DND-41 (cell line): Measurements from ENCODE around the gene CASS4.

Source experiments
- ATAC-seq: fragments of 200-7000 bp; cut with Tn5 transposase; 3 replicates; pipeline ENCODE4 v1.9.1; 2021; ENCODE audit warnings: low read depth; ENCODE audit not compliant: insufficient read depth
- DNase-seq: peaks from one replicate; pipeline ENCODE4 v3.0.0-alpha.2; 2020
- H2AFZ ChIP-seq: 2 replicates; pipeline ENCODE4 v1.6.0; 2012; ENCODE audit warnings: low read depth, low read length
- H3K27ac ChIP-seq: 2 replicates; pipeline ENCODE4 v1.5.1; 2012; ENCODE audit warnings: low read length, inconsistent platforms
- H3K27me3 ChIP-seq: fragments of 200-600 bp; sonication (generic); 2 replicates; pipeline ENCODE4 v1.6.0; 2012; ENCODE audit warnings: low read length, mild to moderate bottlenecking, inconsistent platforms; ENCODE audit not compliant: insufficient read depth, poor library complexity
- H3K36me3 ChIP-seq: 2 replicates; pipeline ENCODE4 v1.5.1; 2012; ENCODE audit warnings: low read length, inconsistent platforms; ENCODE audit not compliant: insufficient read depth
- H3K4me1 ChIP-seq: 2 replicates; pipeline ENCODE4 v1.5.1; 2012; ENCODE audit warnings: mild to moderate bottlenecking, low read length; ENCODE audit not compliant: insufficient read depth
- H3K4me2 ChIP-seq: 2 replicates; pipeline ENCODE4 v1.6.0; 2012; ENCODE audit warnings: mild to moderate bottlenecking, moderate library complexity, low read length, inconsistent platforms; ENCODE audit not compliant: insufficient read depth
- H3K4me3 ChIP-seq, 2 experiments: fragments of 200-600 bp in 1 of 2; shearing (Covaris generic) in 1 of 2; 2 replicates each; pipeline ENCODE4 v1.5.1; 2012 to 2016; ENCODE audit warnings: inconsistent platforms in 2 of 2, low read length in 2 of 2, mild to moderate bottlenecking in 2 of 2, low read depth in 1 of 2, moderate library complexity in 1 of 2
- H3K79me2 ChIP-seq: 2 replicates; pipeline ENCODE4 v1.6.0; 2012; ENCODE audit warnings: low read length, inconsistent platforms; ENCODE audit not compliant: insufficient read depth
- H3K9ac ChIP-seq: 2 replicates; pipeline ENCODE4 v1.6.0; 2012; ENCODE audit warnings: low read depth, mild to moderate bottlenecking, inconsistent platforms, low read length, moderate library complexity
- H3K9me3 ChIP-seq: 2 replicates; pipeline ENCODE4 v1.5.1; 2012; ENCODE audit warnings: low read length, moderate library complexity, mild to moderate bottlenecking, inconsistent platforms; ENCODE audit not compliant: insufficient read depth, severe bottlenecking
- H4K20me1 ChIP-seq: 2 replicates; pipeline ENCODE4 v1.6.0; 2012; ENCODE audit warnings: low read length; ENCODE audit not compliant: insufficient read depth
- EZH2 ChIP-seq: IDR thresholded peaks from 3 replicates; pipeline ENCODE4 v1.6.1; 2012; ENCODE audit warnings: borderline replicate concordance, low read depth, mild to moderate bottlenecking, moderate library complexity, low read length, inconsistent platforms; ENCODE audit not compliant: severe bottlenecking
- TF ChIP-seq, protein P1 (sequence below): IDR thresholded peaks from 2 replicates; pipeline ENCODE4 v1.5.1; 2012; ENCODE audit warnings: borderline replicate concordance, low read length, moderate library complexity, mild to moderate bottlenecking; ENCODE audit not compliant: poor library complexity, severe bottlenecking; ENCODE audit errors: extremely low read depth

Gene CASS4

DNA sequence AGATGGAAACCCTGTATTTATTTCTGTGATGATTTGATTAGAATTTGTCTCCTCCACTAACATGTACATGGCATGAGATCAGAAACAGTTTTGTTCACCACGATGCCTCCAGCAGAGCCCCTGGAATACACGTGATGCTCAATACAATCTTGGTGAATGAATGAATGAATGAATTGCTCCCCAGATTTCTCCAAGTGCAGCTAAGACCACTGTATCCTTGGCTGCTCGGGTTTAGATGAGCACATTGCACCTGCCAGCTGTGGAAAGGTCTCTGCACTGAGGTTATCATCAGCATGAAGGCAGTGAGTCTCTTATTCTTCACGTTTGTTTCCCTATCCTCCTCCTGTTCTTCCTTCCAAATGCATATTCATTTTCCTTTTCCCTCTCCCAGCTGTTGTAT lies 17.9 kb downstream of the CASS4 start:
- H3K27ac ChIP-seq = no peak overlapping the region
- H4K20me1 ChIP-seq = no peaks in the 10 kb centered on the region
- no peaks in the 10 kb centered on the region for H3K9me3 ChIP-seq
- no peaks in the 10 kb centered on the region for H3K36me3 ChIP-seq
- DNase-seq (no peak), ATAC-seq (no peak)
- peak overlapping the region; percentile 62; the same call in 1 of the 2 replicates for H2AFZ ChIP-seq
- peaks cover 7% of the 10 kb centered on the region for H3K4me1 ChIP-seq
- no peaks in the 10 kb centered on the region for H3K79me2 ChIP-seq
- no peak overlapping the region for H3K9ac ChIP-seq
- TF ChIP-seq, protein P1, sequence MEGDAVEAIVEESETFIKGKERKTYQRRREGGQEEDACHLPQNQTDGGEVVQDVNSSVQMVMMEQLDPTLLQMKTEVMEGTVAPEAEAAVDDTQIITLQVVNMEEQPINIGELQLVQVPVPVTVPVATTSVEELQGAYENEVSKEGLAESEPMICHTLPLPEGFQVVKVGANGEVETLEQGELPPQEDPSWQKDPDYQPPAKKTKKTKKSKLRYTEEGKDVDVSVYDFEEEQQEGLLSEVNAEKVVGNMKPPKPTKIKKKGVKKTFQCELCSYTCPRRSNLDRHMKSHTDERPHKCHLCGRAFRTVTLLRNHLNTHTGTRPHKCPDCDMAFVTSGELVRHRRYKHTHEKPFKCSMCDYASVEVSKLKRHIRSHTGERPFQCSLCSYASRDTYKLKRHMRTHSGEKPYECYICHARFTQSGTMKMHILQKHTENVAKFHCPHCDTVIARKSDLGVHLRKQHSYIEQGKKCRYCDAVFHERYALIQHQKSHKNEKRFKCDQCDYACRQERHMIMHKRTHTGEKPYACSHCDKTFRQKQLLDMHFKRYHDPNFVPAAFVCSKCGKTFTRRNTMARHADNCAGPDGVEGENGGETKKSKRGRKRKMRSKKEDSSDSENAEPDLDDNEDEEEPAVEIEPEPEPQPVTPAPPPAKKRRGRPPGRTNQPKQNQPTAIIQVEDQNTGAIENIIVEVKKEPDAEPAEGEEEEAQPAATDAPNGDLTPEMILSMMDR = no peak
- TF ChIP-seq EZH2 = no peak
- no peak overlapping the region for H3K4me2 ChIP-seq
- H3K27me3 ChIP-seq = no peaks in the 10 kb centered on the region
- no peak overlapping the region for H3K4me3 ChIP-seq

DNA sequence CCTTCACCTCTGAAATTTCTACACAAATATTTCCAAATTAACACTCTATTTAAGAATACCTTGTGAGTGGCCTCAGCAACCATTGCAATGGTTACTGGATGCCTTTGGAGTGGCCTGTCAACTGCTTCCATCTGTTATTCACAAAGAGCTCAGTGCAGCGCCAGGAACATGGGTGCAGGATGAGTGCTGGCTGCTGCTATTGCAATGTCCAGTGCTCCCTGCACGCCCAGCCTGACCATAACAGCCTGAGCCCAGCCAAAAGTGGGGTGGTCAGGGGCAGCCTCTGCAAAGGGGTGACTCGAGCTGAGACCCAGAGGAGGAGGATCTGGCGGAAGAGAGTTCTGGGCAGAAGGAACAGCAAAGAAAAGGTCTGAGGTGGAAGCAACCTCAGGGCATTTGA lies 18.4 kb downstream of the CASS4 start:
- no peak overlapping the region for H3K4me3 ChIP-seq
- peak overlapping the region; percentile 11; the same call in 1 of the 2 replicates for H2AFZ ChIP-seq
- no peak for TF ChIP-seq EZH2
- TF ChIP-seq, protein P1 = no peak
- no peak overlapping the region for H3K9ac ChIP-seq
- no peaks in the 10 kb centered on the region for H3K9me3 ChIP-seq
- no peaks in the 10 kb centered on the region for H3K79me2 ChIP-seq
- ATAC-seq = no peak
- H3K4me1 ChIP-seq = peaks cover 7% of the 10 kb centered on the region
- H4K20me1 ChIP-seq = no peaks in the 10 kb centered on the region
- H3K27ac ChIP-seq = no peak overlapping the region
- H3K36me3 ChIP-seq = no peaks in the 10 kb centered on the region
- DNase-seq = no peak
- no peaks in the 10 kb centered on the region for H3K27me3 ChIP-seq
- no peak overlapping the region for H3K4me2 ChIP-seq

DNA sequence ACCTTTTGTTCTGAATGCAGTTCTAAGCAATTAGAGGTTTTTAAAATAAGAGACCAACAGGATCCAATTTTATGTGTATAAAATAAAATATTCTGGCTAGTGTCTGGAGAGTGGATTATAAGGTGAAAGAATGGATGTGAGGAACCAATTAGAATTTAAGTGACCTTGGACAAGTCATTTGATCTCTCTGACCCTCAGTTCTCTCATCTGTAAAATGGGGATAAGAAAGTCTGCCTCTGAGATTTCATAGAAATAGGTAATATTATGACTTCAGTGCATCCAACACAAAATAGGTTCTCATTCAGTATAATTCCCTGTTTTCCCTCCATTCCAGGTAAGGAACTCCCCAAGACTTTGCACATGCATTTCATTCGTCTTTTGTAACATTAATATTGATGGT lies 18.9 kb downstream of the CASS4 start:
- Histone ChIP-seq H3K27ac (no peak overlapping the region), H3K36me3 (no peaks in the 10 kb centered on the region), H2AFZ (no peak overlapping the region), H3K4me1 (peaks cover 7% of the 10 kb centered on the region), H3K79me2 (no peaks in the 10 kb centered on the region), H3K4me3 (no peak overlapping the region), H4K20me1 (no peaks in the 10 kb centered on the region), H3K27me3 (no peaks in the 10 kb centered on the region), H3K9me3 (no peaks in the 10 kb centered on the region), H3K4me2 (no peak overlapping the region), H3K9ac (no peak overlapping the region)
- no peak for TF ChIP-seq EZH2
- TF ChIP-seq, protein P1 = no peak
- ATAC-seq (no peak), DNase-seq (no peak)

DNA sequence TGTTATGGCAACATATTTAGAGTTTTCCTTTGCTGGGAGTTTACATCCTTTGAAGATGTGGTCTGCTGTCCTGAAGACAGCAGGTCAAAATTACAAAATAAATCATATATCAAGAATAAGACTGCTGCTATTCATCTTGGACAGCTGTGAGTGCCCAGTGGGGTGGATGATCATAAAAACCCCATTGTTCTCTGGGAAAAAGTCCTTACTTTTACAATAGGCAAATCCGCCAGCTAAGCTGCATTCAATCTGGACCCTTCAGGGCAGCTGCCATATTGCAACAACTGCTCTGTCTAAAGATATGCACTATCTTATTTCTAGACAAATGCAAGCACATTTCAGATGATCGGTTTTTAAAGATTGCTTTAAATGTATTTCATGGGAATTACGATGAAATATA lies 19.4 kb downstream of the CASS4 start:
- Histone ChIP-seq H3K4me1 (peaks cover 7% of the 10 kb centered on the region), H3K27ac (no peak overlapping the region), H3K27me3 (no peaks in the 10 kb centered on the region), H3K4me3 (no peak overlapping the region), H3K36me3 (no peaks in the 10 kb centered on the region), H4K20me1 (no peaks in the 10 kb centered on the region), H3K4me2 (no peak overlapping the region), H2AFZ (no peak overlapping the region), H3K79me2 (no peaks in the 10 kb centered on the region), H3K9me3 (no peaks in the 10 kb centered on the region), H3K9ac (no peak overlapping the region)
- no peak for TF ChIP-seq EZH2
- TF ChIP-seq, protein P1 = no peak
- ATAC-seq (no peak), DNase-seq (no peak)
